WTC11 (cell line): ENCODE results near the gene CRKL. TPM values are rescaled to one million over a fixed set of nuclear protein-coding genes. Genes with fewer than 3 reads are reported as not detected.
A peak's percentile ranks its signal among the peaks of the same experiment; 100 is the strongest.

ENCODE experiments used
- ATAC-seq: fragments of 200-7000 bp; cut with Tn5 transposase; 2 replicates; pipeline ENCODE4 v1.10.0; 2021; ENCODE audit warnings: mild to moderate bottlenecking, moderate library complexity
- CTCF ChIA-PET: fragments of 300-600 bp; sonication (Branson Sonifier 250); formaldehyde crosslinking; loops from one replicate; lab custom pipeline; 2021; ENCODE audit warnings: antibody characterized with exemption; lab: Charles Lee
- POLR2A ChIA-PET: fragments of 350-600 bp; sonication (Branson Sonifier 250); formaldehyde crosslinking; loops from one replicate; lab custom pipeline; 2021; ENCODE audit warnings: antibody characterized with exemption; lab: Charles Lee
- DNase-seq: peaks from one replicate; pipeline ENCODE4 v3.0.0; 2021; ENCODE audit warnings: low spot score
- H3K27ac Mint-ChIP-seq: 2 replicates; pipeline ENCODE4 v1.8.0; 2021; ENCODE audit warnings: mixed read lengths
- H3K27me3 Mint-ChIP-seq: 2 replicates; pipeline ENCODE4 v1.8.0; 2021; ENCODE audit warnings: low read depth, mild to moderate bottlenecking, moderate library complexity, mixed read lengths
- H3K36me3 Mint-ChIP-seq: 2 replicates; pipeline ENCODE4 v1.8.0; 2021; ENCODE audit warnings: mixed read lengths
- H3K4me1 Mint-ChIP-seq: 2 replicates; pipeline ENCODE4 v1.8.0; 2022; ENCODE audit warnings: mixed read lengths
- H3K4me3 Mint-ChIP-seq: 2 replicates; pipeline ENCODE4 v1.8.0; 2021; ENCODE audit warnings: mild to moderate bottlenecking, moderate library complexity, mixed read lengths
- H3K9me3 Mint-ChIP-seq: 2 replicates; pipeline ENCODE4 v1.8.0; 2021; ENCODE audit warnings: mixed read lengths
- ELF4 ChIP-seq: sonication (generic); formaldehyde crosslinking; IDR thresholded peaks from 2 replicates; pipeline ENCODE4 v1.8.1; 2022; ENCODE audit warnings: low read depth, mild to moderate bottlenecking, moderate library complexity, missing genetic modification reagents
- ESRRA ChIP-seq: sonication (generic); formaldehyde crosslinking; IDR thresholded peaks from 2 replicates; pipeline ENCODE4 v1.8.1; 2022; ENCODE audit warnings: mild to moderate bottlenecking, missing genetic modification reagents, borderline replicate concordance
- ETV6 ChIP-seq: sonication (generic); formaldehyde crosslinking; IDR thresholded peaks from 2 replicates; pipeline ENCODE4 v1.8.1; 2022; ENCODE audit warnings: mild to moderate bottlenecking, missing genetic modification reagents
- FOXJ3 ChIP-seq: sonication (generic); formaldehyde crosslinking; IDR thresholded peaks from 2 replicates; pipeline ENCODE4 v1.9.0; 2021; ENCODE audit warnings: missing genetic modification reagents, mild to moderate bottlenecking, borderline replicate concordance
- OVOL2 ChIP-seq: fragments of 250-450 bp; sonication (Bioruptor Pico); IDR thresholded peaks from 2 replicates; pipeline ENCODE4 v1.9.0; 2021; ENCODE audit warnings: mild to moderate bottlenecking, borderline replicate concordance
- RELA ChIP-seq: sonication (generic); formaldehyde crosslinking; IDR thresholded peaks from 2 replicates; pipeline ENCODE4 v1.8.1; 2022; ENCODE audit warnings: missing genetic modification reagents, mild to moderate bottlenecking, borderline replicate concordance
- SMAD3 ChIP-seq: sonication (generic); formaldehyde crosslinking; IDR thresholded peaks from 2 replicates; pipeline ENCODE4 v1.8.0; 2022; ENCODE audit warnings: missing genetic modification reagents, mild to moderate bottlenecking, borderline replicate concordance
- ZBTB21 ChIP-seq: sonication (generic); formaldehyde crosslinking; IDR thresholded peaks from 2 replicates; pipeline ENCODE4 v1.8.1; 2023; ENCODE audit warnings: mild to moderate bottlenecking, missing genetic modification reagents, borderline replicate concordance
- ZNF121 ChIP-seq: sonication (generic); formaldehyde crosslinking; IDR thresholded peaks from 2 replicates; pipeline ENCODE4 v1.8.0; 2023; ENCODE audit warnings: missing genetic modification reagents
- ZNF138 ChIP-seq: sonication (generic); formaldehyde crosslinking; conservative IDR thresholded peaks from 2 replicates; pipeline ENCODE4 v1.8.1; 2022; ENCODE audit warnings: mild to moderate bottlenecking, moderate library complexity, missing genetic modification reagents
- ZNF219 ChIP-seq: sonication (generic); formaldehyde crosslinking; IDR thresholded peaks from 2 replicates; pipeline ENCODE4 v1.8.0; 2023; ENCODE audit warnings: missing genetic modification reagents, mild to moderate bottlenecking, borderline replicate concordance
- ZNF416 ChIP-seq: fragments of 250-450 bp; sonication (Bioruptor Pico); IDR thresholded peaks from 2 replicates; pipeline ENCODE4 v1.9.0; 2021; ENCODE audit warnings: mild to moderate bottlenecking, inconsistent platforms
- ZNF423 ChIP-seq: fragments of 250-450 bp; sonication (Bioruptor Pico); IDR thresholded peaks from 2 replicates; pipeline ENCODE4 v2.1.2; 2022; ENCODE audit warnings: mild to moderate bottlenecking, moderate library complexity
- total RNA-seq: library from RNA; stranded (reverse); gene quantifications from 3 replicates; pipeline ENCODE4 v1.2.3, GENCODE V29; 2021
- TF ChIP-seq, protein P1 (sequence below): fragments of 250-450 bp; sonication (Bioruptor Pico); IDR thresholded peaks from 2 replicates; pipeline ENCODE4 v1.9.0; 2021; ENCODE audit warnings: mild to moderate bottlenecking, borderline replicate concordance
- TF ChIP-seq, protein P2 (sequence below): fragments of 250-450 bp; sonication (Bioruptor Pico); conservative IDR thresholded peaks from 2 replicates; pipeline ENCODE4 v1.9.0; 2021; ENCODE audit warnings: mild to moderate bottlenecking
- TF ChIP-seq, protein P3 (sequence below): fragments of 250-450 bp; sonication (Bioruptor Pico); IDR thresholded peaks from 2 replicates; pipeline ENCODE4 v1.9.0; 2021; ENCODE audit warnings: moderate library complexity, mild to moderate bottlenecking, inconsistent platforms, borderline replicate concordance
- TF ChIP-seq, protein P4 (sequence below): sonication (generic); formaldehyde crosslinking; IDR thresholded peaks from 2 replicates; pipeline ENCODE4 v1.8.1; 2022; ENCODE audit warnings: mild to moderate bottlenecking, missing genetic modification reagents, moderate library complexity, borderline replicate concordance
- TF ChIP-seq, protein P5 (sequence below): sonication (generic); formaldehyde crosslinking; IDR thresholded peaks from 2 replicates; pipeline ENCODE4 v1.8.0; 2022; ENCODE audit warnings: mild to moderate bottlenecking, missing genetic modification reagents
- TF ChIP-seq, protein P6 (sequence below): sonication (generic); formaldehyde crosslinking; IDR thresholded peaks from 2 replicates; pipeline ENCODE4 v1.8.1; 2023; ENCODE audit warnings: mild to moderate bottlenecking, missing genetic modification reagents, moderate library complexity

The CRKL gene
- total RNA-seq, 1 experiment from 2014 or later: 114 TPM

DNA sequence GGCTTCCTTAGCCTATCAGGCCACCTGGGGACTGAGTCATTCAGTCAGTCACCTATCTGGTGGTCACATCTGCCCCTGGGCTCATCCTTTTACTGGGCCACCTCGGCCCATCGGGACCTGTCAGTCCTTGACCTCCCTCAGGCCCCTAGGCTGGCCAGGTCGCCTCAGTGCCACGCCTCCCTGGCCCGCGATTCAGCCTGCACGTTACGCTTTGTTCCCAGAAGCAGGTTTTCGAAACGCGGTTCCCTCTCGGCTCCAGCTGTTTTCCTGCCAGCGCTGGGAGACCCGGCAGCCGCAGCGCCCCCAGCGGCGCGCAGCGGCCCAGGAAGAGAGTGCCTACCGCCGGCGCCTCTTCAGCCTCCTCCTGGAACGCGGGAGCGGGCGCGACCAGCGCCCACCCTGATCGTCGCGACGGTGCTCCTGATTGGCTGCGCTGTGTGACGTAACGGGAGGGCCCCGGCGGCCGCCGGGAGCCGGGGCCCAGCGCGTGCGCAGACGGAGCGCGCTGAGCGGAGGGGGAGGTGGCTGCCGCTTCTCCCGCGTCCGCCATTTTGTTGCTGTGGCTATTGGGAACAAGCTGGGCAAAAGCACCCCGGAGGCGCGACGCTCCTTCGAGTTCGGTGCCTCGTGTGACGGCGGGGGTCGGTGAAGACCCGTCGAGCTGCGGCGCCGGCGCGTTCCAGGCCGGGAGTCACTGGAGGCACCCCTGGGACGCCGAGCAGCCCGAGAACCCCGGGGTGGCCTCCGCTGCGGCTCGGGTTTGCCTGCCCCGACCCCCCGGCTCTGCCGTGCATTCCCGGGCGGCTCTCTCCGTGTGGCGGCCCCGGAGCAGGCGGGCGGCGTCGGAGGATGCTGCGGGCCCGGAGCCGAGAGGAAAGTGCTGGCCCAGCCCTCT is at the start of gene CRKL (continued):
- TF ChIP-seq OVOL2 (CRISPR knock-in tag) (no peak), ZBTB21 (CRISPR knock-in tag) (no peak), ZNF138 (CRISPR knock-in tag) (no peak), ZNF121 (CRISPR knock-in tag) (0 out of 2 replicates have a peak, but pooled peaks have one; percentile 19)
- TF ChIP-seq, protein P1, sequence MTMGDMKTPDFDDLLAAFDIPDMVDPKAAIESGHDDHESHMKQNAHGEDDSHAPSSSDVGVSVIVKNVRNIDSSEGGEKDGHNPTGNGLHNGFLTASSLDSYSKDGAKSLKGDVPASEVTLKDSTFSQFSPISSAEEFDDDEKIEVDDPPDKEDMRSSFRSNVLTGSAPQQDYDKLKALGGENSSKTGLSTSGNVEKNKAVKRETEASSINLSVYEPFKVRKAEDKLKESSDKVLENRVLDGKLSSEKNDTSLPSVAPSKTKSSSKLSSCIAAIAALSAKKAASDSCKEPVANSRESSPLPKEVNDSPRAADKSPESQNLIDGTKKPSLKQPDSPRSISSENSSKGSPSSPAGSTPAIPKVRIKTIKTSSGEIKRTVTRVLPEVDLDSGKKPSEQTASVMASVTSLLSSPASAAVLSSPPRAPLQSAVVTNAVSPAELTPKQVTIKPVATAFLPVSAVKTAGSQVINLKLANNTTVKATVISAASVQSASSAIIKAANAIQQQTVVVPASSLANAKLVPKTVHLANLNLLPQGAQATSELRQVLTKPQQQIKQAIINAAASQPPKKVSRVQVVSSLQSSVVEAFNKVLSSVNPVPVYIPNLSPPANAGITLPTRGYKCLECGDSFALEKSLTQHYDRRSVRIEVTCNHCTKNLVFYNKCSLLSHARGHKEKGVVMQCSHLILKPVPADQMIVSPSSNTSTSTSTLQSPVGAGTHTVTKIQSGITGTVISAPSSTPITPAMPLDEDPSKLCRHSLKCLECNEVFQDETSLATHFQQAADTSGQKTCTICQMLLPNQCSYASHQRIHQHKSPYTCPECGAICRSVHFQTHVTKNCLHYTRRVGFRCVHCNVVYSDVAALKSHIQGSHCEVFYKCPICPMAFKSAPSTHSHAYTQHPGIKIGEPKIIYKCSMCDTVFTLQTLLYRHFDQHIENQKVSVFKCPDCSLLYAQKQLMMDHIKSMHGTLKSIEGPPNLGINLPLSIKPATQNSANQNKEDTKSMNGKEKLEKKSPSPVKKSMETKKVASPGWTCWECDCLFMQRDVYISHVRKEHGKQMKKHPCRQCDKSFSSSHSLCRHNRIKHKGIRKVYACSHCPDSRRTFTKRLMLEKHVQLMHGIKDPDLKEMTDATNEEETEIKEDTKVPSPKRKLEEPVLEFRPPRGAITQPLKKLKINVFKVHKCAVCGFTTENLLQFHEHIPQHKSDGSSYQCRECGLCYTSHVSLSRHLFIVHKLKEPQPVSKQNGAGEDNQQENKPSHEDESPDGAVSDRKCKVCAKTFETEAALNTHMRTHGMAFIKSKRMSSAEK (CRISPR knock-in tag): no peak
- TF ChIP-seq, all 79 proteins: peak for 19

DNA sequence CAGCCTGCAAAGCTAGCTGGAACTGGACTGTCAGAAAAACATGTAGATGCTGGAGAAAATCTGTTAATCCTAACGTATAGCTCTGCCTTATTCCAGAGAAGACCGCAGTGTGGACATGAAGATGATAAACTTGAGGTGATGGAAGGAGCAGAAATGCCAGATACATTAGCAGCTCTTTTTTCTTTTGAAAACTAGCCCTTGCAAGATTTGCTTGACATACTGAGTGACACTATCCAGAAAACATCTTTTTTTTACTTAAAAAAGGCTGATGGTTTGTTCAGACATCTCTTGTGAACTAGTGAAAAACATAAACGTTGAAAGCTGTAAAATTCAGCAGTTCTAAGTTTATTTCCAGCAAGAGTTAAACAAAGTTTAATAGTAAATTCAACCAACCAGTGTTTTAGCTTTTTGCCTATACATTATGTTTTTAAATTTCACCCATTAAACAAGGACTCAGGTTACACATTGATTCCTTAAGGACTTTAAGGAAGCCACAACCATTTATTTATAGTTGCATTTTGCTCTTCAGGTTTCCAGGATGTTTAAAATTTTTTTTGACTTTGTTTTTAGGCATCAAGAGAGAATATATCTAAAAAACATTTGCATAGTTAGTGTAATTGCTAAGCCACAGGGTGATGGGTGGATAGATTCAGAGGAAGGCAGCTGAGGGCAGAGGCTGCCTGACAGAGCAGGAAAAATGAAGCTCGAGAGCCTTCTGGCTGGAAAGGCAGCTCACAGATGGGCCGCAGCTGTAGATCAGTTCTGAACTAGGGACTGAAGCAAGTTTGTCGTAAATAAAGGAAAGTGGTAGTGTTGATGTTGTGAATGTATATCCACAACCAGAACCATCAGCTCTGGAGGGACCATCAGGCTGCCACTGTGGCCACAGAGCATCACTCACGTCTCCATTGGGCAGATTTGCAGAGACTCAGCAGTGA is 48.9 kb upstream of the CRKL start:
- TF ChIP-seq ELF4 (CRISPR knock-in tag): no peak
- TF ChIP-seq, protein P2, sequence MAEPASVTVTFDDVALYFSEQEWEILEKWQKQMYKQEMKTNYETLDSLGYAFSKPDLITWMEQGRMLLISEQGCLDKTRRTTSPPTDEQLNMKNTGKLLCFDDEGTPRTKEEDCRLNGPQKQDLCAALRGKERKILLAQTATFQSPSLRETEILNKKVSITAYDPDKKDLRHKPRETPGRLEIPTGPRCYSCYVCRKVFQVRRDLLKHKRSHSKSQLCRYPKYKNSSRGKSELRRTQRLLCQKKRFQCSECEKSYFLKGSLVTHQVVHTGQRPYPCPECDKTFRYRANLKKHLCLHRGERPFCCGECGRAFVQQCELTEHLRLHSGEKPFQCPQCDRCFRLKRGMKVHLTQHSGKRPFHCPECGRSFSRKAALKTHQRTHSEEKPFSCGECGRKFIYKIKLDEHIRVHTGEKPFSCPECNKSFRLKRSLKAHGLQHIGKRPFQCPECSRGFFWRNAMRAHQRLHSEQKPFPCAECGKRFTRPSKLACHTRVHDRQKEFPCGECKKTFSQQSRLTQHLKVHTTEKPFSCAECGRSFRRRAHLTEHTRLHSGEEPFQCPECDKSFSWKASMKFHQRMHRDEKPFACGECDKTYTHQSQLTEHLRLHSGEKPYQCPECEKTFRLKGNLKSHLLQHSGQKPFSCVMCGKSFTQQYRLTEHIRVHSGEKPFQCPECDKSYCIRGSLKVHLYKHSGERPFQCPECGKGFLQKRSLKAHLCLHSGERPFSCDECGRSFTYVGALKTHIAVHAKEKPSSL (CRISPR knock-in tag): no peak
- TF ChIP-seq ZNF416 (CRISPR knock-in tag): no peak
- TF ChIP-seq FOXJ3 (CRISPR knock-in tag): no peak
- TF ChIP-seq ESRRA (CRISPR knock-in tag): no peak
- TF ChIP-seq, protein P3, sequence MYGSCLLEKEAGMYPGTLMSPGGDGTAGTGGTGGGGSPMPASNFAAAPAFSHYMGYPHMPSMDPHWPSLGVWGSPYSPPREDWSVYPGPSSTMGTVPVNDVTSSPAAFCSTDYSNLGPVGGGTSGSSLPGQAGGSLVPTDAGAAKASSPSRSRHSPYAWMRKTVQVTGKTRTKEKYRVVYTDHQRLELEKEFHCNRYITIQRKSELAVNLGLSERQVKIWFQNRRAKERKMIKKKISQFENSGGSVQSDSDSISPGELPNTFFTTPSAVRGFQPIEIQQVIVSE (CRISPR knock-in tag): no peak
- no peak for TF ChIP-seq ZNF423 (CRISPR knock-in tag)
- TF ChIP-seq, all 79 proteins: peak for 0
- Mint-ChIP-seq H3K4me3 (no peak overlapping the region), H3K27ac (0 out of 2 replicates have a peak overlapping the region, but pooled peaks have one; percentile 8), H3K27me3 (no peaks in the 10 kb centered on the region), H3K9me3 (no peaks in the 10 kb centered on the region), H3K4me1 (no peaks in the 10 kb centered on the region), H3K36me3 (peaks cover 2% of the 10 kb centered on the region)
- CTCF ChIA-PET: interaction anchor here (0.7 to 4.2 kb wide), 6 partner anchors 9 to 235 kb away, joined by 3 to 19 read pairs (median 6); partner anchors contain the start of genes CRKL, LZTR1, PI4KA and SNAP29
- DNase-seq (no peak), ATAC-seq (no peak)
- POLR2A ChIA-PET: interaction anchor here (0.6 kb wide), 1 partner anchor 688 kb away, joined by 4 read pairs; no protein-coding TSS in a partner anchor

DNA sequence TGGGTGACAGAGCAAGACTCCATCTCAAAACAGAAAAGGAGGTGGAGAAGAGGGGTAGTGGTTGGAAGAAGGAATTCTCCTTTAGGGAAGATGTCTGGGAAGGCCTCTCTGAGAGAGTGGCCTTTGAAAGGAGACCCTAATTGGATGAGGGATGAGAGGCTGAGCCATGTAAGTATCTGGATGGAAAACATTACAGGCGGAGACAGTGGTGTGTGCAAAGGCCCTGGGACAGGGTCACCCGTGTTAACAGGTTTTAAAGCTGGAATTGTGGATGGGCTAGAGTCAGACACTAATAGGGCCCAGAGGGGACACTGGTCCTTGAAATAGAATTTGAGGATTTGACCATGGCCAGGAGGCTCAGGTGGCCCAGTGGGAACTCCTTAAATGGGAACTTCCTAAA is 48.0 kb upstream of the CRKL start:
- Mint-ChIP-seq H3K27ac (no peak overlapping the region), H3K27me3 (no peaks in the 10 kb centered on the region), H3K4me1 (no peaks in the 10 kb centered on the region), H3K36me3 (peaks cover 4% of the 10 kb centered on the region), H3K9me3 (no peaks in the 10 kb centered on the region), H3K4me3 (no peak overlapping the region)
- ChIA-PET POLR2A (no interaction called here), CTCF (interaction anchor here (1.8 to 2.0 kb wide), 2 partner anchors 48 to 234 kb away, joined by 5 to 6 read pairs; partner anchors contain the start of gene CRKL)
- ATAC-seq (no peak), DNase-seq (no peak)
- TF ChIP-seq SMAD3 (CRISPR knock-in tag): no peak
- no peak for TF ChIP-seq RELA (CRISPR knock-in tag)
- TF ChIP-seq, protein P4, sequence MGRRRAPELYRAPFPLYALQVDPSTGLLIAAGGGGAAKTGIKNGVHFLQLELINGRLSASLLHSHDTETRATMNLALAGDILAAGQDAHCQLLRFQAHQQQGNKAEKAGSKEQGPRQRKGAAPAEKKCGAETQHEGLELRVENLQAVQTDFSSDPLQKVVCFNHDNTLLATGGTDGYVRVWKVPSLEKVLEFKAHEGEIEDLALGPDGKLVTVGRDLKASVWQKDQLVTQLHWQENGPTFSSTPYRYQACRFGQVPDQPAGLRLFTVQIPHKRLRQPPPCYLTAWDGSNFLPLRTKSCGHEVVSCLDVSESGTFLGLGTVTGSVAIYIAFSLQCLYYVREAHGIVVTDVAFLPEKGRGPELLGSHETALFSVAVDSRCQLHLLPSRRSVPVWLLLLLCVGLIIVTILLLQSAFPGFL (CRISPR knock-in tag): no peak
- TF ChIP-seq, protein P5, sequence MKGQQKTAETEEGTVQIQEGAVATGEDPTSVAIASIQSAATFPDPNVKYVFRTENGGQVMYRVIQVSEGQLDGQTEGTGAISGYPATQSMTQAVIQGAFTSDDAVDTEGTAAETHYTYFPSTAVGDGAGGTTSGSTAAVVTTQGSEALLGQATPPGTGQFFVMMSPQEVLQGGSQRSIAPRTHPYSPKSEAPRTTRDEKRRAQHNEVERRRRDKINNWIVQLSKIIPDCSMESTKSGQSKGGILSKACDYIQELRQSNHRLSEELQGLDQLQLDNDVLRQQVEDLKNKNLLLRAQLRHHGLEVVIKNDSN: no peak
- no peak for TF ChIP-seq ETV6 (CRISPR knock-in tag)
- TF ChIP-seq, protein P6, sequence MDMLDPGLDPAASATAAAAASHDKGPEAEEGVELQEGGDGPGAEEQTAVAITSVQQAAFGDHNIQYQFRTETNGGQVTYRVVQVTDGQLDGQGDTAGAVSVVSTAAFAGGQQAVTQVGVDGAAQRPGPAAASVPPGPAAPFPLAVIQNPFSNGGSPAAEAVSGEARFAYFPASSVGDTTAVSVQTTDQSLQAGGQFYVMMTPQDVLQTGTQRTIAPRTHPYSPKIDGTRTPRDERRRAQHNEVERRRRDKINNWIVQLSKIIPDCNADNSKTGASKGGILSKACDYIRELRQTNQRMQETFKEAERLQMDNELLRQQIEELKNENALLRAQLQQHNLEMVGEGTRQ (CRISPR knock-in tag): no peak
- TF ChIP-seq ZNF416 (CRISPR knock-in tag): no peak
- no peak for TF ChIP-seq ZNF219 (CRISPR knock-in tag)
